Bronchial epithelial cell (primary cell): ENCODE data around the gene GRIK2. TPM values are rescaled to one million over a fixed set of nuclear protein-coding genes. Genes with fewer than 3 reads are reported as not detected.

Experiments
- DNase-seq: peaks from one replicate; pipeline ENCODE4 v3.0.0-alpha.2; 2010; ENCODE audit warnings: low read depth
- FAIRE-seq: peaks from 2 replicates; lab custom pipeline; 2011; peaks lifted over from hg19 to GRCh38; lab: Jason Lieb, UNC
- H3K27me3 ChIP-seq: 2 replicates; pipeline ENCODE4 v1.5.1; 2011; ENCODE audit warnings: low read length; ENCODE audit not compliant: control insufficient read depth, insufficient read depth
- H3K36me3 ChIP-seq: 2 replicates; pipeline ENCODE4 v1.5.1; 2011; ENCODE audit warnings: low read length; ENCODE audit not compliant: control insufficient read depth, insufficient read depth
- H3K4me3 ChIP-seq: 2 replicates; pipeline ENCODE4 v1.5.1; 2011; ENCODE audit warnings: mild to moderate bottlenecking, low read depth, low read length, control low read depth
- CTCF ChIP-seq: IDR thresholded peaks from 2 replicates; pipeline ENCODE4 v1.5.1; 2011; ENCODE audit warnings: mild to moderate bottlenecking, moderate library complexity, low read length, control low read depth, inconsistent platforms; ENCODE audit not compliant: insufficient read depth, severe bottlenecking
- total RNA-seq: library from RNA; depleted of rRNA; stranded (reverse); fragments of >200 nt; gene quantifications from 2 replicates; pipeline ENCODE4 v1.2.1, GENCODE V29; 2014

GRIK2 gene
- total RNA-seq, 1 donor from 2014 or later, result 0.26 TPM

GRCh38 chr6:101887532-101887931, 494.0 kb downstream of the GRIK2 start:
- H3K27me3 ChIP-seq, result no peaks in the 10 kb centered on the region
- FAIRE-seq (no peak), DNase-seq (no peak)
- no peaks in the 10 kb centered on the region for H3K36me3 ChIP-seq
- no peak for TF ChIP-seq CTCF
- no peak overlapping the region for H3K4me3 ChIP-seq

GRCh38 chr6:101907356-101908217, 514.1 kb downstream of the GRIK2 start:
- Histone ChIP-seq H3K4me3 (no peak overlapping the region), H3K27me3 (no peaks in the 10 kb centered on the region), H3K36me3 (no peaks in the 10 kb centered on the region)
- no peak for TF ChIP-seq CTCF
- no peak for DNase-seq
- FAIRE-seq, result no peak

- Histone ChIP-seq H3K27me3 (no peaks in the 10 kb centered on the region), H3K36me3 (no peaks in the 10 kb centered on the region), H3K4me3 (no peak overlapping the region)
- FAIRE-seq (no peak), DNase-seq (no peak)
- no peak for TF ChIP-seq CTCF
Observed at GRCh38 chr6:101909366-101909765, 515.9 kb downstream of the GRIK2 start.

GRCh38 chr6:101912311-101912710, 518.8 kb downstream of the GRIK2 start:
- no peaks in the 10 kb centered on the region for H3K27me3 ChIP-seq
- FAIRE-seq (no peak), DNase-seq (no peak)
- no peak for TF ChIP-seq CTCF
- no peak overlapping the region for H3K4me3 ChIP-seq
- H3K36me3 ChIP-seq, result no peaks in the 10 kb centered on the region

GRCh38 chr6:101918471-101918870, 525.0 kb downstream of the GRIK2 start:
- Histone ChIP-seq H3K36me3 (no peaks in the 10 kb centered on the region), H3K27me3 (no peaks in the 10 kb centered on the region), H3K4me3 (no peak overlapping the region)
- TF ChIP-seq CTCF, result no peak
- no peak for DNase-seq
- no peak for FAIRE-seq
